ENCODE results near the gene IPPK.

DNA sequence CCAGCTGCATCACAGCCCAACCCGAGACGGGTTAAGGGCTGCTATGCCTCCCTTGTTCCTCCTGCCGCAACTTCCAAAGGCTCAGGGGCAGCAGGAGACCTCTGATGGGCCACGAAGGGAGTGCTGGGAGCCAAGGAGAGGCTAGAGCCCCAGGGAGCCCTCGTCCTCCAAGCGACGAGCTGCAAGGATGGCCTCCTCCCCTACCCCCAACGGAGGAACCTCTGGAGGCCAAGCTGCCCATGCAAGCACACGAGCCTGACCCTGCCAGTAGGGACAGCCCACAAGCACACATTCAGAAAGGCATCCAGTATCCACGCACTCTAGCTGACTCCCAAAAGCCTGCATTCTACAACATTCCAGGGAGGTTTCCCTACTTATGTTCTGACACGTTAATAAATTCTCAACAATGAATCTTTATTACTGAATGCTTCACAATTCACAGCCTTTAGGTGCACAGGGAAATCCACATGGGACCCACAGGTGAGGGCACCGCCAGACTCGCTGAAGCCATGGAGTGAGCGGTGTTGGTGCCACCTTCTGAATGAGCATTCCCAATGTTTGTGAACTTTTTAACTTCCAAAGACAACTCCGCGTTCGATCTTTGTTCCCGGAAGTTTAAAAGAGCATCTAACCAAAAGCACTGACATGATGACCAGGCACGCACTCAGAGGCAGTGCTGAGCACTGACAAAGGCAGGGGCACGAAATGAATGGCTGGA, 28.7 kb downstream of the IPPK start:
- no peak for TF ChIP-seq EZH2 (IDR thresholded peaks at IDR 0.05; ENCODE audit: low read length, missing control alignments)
- TF ChIP-seq CTCF (conservative IDR thresholded peaks at IDR 0.05 in 1 of 2, IDR thresholded peaks at IDR 0.05 in 1 of 2; ENCODE audit: low read depth in 1 of 2, low read length in 2 of 2) = no peak

All from fibroblast of lung (primary cell).